HG03039 (cell line): ENCODE data around the gene LY6G6C.

Source experiments
- ATAC-seq: cut with Tn5 transposase; IDR thresholded peaks from one replicate; pipeline ENCODE4 v1.9.1; 2021; ENCODE audit warnings: mild to moderate bottlenecking, moderate library complexity; ENCODE audit not compliant: unreplicated experiment

Gene LY6G6C, protein sequence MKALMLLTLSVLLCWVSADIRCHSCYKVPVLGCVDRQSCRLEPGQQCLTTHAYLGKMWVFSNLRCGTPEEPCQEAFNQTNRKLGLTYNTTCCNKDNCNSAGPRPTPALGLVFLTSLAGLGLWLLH

GRCh38 chr6:31721351-31722020 is at the start of gene LY6G6C:
Gene LY6G6C, minus strand, starts transcription at chr6:31721746. Its CDS starts 67 bp downstream, at chr6:31721679.
- ATAC-seq: no peak

DNA sequence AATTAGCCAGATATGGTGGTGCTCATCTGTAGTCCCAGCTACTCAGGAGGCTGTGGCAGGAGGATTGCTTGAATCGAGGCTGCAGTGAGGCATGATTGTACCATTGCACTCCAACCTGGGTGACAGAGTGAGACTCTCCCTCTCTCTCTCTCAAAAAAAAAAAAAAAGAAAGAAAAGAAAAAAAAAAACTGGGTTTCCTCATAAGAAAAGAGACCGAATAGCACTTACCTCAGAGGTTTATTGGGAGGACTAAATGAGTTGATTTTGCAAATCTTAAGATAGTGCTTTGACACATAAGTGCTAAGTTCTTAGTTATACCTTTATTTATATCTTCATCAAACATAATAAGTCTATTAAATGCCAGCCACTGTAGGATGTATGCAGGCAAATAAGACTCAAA is 49.3 kb upstream of the LY6G6C start:
- ATAC-seq: no peak

DNA sequence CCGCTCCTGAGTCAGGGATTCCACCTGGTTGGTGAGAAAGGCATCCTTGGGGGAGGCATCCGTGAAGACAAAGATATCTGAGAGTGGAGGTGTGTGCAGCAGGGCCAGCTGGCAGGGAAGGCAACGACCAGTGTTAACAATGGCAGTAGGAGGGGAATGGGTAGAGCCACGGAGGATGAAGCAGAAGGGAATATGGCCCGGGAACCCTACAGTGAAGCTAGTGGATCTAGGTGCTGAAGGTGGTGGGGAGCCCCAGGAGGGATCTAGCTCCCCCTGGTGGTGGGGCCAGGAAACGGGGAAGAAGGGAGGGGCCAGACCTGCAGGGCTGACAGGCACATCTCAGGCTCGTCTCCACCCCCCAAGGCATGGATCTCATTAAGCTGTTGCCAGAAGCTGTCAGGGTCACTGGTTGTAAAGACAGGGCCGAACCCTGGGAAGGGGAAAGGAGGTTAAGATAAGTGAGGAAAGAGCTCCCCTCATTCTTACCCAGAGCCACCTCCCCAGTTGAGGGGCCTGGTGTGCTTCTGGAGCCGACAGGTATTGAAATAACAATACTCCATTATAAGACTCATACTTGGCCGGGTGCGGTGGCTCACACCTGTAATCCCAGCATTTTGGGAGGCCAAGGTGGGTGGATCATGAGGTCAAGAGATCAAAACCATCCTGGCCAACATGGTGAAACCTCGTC is 48.3 kb upstream of the LY6G6C start:
- ATAC-seq: no peak

DNA sequence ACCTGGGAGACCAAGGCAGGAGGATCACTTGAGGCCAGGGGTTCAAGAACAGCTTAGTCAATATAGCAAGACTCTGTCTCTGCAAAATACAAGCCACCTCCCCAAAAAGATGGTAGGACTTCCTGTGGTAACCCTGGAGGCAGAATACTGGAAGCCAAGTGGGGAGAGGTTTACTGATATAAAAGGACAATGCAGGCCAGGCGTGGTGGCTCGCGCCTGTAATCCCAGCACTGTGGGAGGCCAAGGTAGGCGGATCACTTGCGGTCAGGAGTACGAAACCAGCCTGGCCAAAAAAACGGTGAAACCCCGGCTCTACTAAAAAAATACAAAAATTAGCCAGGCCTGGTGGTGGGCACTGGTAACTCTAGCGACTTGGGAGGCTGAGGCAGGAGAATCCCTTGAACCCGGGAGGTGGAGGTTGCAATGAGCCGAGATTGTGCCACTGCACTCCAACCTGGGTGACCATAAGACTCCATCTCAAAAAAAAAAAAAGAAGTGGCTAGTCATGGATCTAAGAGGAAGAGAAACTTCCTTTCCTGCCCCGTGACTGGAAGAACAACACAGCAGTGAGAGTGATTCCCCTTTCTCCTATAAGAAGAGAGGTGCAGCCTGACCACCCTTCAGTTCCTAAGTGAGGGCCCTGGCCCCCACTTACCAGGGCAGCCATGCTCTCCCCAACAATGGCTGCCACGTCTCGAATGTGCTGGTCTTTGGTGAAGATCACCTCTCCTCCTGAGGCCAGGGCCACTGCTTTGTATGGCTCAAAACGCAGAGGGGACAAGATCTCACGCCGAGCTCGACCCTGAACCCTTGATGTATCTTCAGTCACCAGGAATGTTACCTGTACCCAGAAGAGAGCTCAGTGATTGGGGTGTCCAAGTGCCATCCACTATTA is 47.1 kb upstream of the LY6G6C start:
- ATAC-seq: no peak

GRCh38 chr6:31767096-31767645 is 45.6 kb upstream of the LY6G6C start:
- no peak for ATAC-seq

DNA sequence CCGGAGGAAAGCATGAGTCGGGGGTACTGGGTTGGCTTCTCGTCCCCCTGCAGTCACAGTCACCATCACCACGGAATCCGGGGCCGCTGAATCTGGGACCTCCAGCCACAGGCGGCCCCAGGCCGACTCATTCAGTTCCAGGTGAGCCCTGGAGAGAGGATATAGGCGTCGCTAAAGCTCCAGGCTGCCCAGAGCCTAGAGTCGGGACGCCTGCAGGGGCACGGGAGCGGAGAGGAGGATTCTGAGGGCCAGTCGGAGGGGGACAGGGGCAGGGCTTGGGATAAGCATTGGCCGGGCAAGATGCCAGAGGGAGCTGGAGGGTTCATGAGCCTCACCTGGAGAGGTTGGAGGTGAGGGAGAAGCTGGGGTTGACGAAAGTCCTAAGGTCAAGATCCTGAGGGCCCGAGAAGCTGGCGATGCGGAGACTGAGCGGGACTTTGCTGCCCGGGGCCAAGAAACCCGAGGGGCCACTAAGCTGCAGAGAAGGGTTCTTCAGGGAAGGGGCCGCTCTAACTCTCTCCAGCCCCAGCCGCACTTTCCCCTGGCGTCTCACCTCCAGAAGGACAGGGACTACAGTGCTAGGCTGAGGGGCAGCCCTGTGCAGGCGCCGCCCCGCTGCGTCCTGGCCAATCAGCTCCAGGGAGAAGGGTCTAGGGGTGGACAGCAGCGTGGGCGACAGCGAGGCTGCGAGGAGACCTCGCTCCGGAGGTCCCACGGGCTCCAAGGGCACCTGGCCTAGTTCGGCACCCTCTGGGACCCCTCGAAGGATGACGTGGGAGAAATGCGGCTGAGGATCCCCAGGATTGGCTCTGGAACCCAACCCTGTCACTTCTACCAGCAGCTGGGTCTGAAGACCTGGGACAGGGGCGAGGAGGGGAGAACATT is 44.6 kb upstream of the LY6G6C start:
- no peak for ATAC-seq

DNA sequence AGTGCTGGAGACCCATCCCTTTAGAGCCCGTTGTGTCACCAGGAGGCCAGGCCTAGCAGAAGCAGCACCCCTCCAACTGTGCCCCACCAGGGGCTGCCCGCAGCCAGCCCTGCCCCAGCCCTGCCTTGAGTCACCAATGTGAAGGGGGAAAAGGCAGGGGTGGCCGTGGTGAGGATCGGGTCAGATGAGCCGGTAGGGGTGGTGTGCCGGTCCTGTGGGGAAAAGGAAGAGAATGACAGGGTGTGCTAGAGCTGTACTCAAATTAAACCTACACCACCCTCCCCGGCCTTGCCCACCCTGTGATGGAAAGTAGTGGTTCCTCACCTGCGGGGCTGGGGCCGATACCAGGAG is 44.0 kb upstream of the LY6G6C start:
- ATAC-seq: no peak

- no peak for ATAC-seq
Observed at GRCh38 chr6:31764198-31764597, 42.7 kb upstream of the LY6G6C start.

GRCh38 chr6:31763619-31763940 is 42.0 kb upstream of the LY6G6C start:
- ATAC-seq: no peak

DNA sequence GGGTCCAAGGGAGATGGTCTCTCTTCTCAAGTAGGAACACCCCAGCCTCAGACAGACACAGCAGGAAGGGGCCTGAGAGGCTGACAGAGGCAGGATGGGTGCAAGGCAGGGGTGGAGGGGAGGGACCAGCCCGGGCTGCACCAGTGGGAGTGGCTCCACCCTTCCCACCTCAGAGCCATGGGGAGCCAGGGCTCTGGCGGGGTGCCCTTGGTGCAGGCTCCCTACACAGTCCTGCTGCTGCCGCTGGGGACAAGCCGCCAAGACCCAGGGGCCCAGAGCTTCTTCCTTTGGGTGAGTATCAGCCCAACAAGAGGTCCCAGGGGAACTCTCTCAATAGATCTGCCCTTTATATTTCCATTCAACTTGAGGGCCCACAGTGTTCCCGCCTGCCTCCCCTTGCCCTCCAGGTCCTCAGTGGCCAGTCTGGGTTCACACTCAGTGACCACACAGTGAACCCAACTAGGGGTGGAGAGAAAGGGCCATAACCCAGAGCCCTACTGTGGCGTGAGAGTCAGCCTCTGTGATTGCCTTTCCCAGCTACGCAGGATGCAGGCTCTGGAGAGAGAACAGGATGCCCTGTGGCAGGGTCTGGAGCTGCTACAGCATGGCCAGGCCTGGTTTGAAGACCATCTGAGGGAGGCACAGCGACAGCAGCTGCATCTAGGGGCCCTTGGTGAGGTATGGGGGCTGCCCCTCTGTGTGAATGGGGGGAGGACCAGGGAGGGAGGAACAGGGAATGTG is 41.5 kb upstream of the LY6G6C start:
- no peak for ATAC-seq

DNA sequence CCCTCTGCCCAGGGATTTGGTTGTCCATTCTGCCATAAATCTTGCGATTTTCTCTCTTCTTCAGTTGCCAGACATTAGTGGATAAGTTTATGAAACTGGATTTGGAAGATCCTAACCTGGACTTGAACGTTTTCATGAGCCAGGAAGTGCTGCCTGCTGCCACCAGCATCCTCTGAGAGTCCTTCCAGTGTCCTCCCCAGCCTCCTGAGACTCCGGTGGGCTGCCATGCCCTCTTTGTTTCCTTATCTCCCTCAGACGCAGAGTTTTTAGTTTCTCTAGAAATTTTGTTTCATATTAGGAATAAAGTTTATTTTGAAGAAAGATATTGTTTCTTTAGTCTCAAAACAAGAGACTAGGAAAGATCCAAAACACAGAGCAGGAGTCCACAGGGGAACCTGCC is 40.8 kb upstream of the LY6G6C start, which contains the start of gene SAPCD1:
Gene SAPCD1 (plus strand): TSS at position 301 of the 400 bp plus-strand sequence. CDS start 399 bp downstream, outside the sequence.
- ATAC-seq: no peak

GRCh38 chr6:31761343-31761742 is 39.8 kb upstream of the LY6G6C start:
- ATAC-seq: no peak

DNA sequence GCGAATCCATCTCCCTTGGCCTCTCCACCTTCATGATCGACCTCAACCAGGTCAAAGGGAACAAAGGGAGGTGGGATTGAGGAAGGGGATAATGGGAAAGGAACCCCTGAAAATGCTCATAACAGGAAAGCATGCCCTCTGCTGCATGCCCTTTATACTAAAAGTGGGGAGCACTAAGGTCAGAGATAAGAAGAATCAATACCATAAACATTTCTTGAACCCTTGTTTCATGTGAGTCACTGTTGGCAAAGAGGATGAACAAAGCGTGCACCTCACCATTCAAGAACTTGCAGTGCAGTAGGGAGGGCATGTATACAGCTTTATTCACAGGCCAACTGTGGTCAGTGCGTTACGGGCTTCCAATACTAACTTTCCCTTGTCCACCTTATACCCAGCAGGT is 39.2 kb upstream of the LY6G6C start:
- ATAC-seq: no peak

DNA sequence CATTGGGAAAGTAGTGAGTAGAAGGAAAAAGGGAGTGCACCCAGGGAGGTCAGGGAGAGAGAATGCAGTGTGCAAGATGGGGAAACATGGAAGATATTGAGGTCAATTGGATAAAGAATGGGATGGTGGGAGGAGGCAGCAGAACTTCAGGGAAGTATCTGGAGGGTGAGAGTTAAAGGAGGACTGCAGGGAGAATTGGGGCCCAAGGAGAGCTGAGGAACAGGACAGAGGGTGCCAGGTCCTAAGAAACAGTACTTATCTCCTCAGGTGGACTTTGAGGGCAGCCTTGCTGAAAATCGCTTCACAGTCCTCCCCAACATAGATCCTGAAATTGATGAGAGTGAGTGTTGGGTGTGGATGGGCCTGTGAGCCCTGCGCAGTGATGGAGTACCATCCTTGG is 36.7 kb upstream of the LY6G6C start:
- ATAC-seq: no peak

DNA sequence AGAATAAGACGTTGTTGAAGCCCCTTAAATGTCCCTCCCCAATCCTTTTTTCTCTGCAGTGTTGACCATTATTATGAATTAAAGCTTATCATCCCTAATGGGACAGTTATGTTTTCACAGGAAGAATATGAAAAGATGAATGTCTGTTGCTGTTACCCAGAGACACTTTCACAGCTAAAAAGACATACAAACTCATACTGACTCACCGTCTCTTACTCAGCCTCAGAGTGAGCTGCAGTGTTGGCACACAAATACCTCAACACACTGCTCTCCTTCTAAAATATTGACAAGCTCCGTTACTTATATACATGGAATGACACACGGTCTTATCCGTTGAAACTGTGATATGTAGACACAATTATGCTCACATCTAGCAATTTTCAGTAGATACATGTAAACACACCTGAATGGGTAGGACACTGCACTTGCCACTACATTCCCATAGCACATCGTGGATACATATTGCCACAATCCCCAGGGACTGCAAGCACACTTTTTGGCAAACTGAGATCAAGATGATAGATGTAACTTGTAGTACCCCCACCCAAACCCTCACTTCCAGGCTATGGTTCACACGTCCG is 31.3 kb upstream of the LY6G6C start:
- ATAC-seq: no peak

GRCh38 chr6:31750411-31751022 is 29.0 kb upstream of the LY6G6C start:
- ATAC-seq: no peak

GRCh38 chr6:31749301-31750036 is 27.9 kb upstream of the LY6G6C start:
- ATAC-seq: no peak

GRCh38 chr6:31744422-31744821 is 22.9 kb upstream of the LY6G6C start:
- no peak for ATAC-seq
